A673 (cell line): Measurements from ENCODE around the gene GPR156. TPM values are rescaled to one million over a fixed set of nuclear protein-coding genes. Genes with fewer than 3 reads are reported as not detected.

Source experiments
- BruUV-seq: library from RNA; stranded (reverse); fragments of 400-500 nt; replicated peaks from 2 replicates; lab custom pipeline; 2021; lab: Mats Ljungman, UMichigan
- CTCF ChIA-PET: fragments of 300-600 bp; sonication (Branson Sonifier 250); formaldehyde crosslinking; loops from one replicate; lab custom pipeline; 2022; ENCODE audit warnings: antibody characterized with exemption; lab: Charles Lee
- POLR2A ChIA-PET: fragments of 300-600 bp; sonication (Branson Sonifier 250); formaldehyde crosslinking; loops from one replicate; lab custom pipeline; 2022; ENCODE audit warnings: antibody characterized with exemption; ENCODE audit not compliant: low non-redundant PET; lab: Charles Lee
- DNase-seq: peaks from one replicate; pipeline ENCODE4 v3.0.0-alpha.2; 2015; ENCODE audit warnings: low spot score
- H3K27ac ChIP-seq: fragments of 200-600 bp; sonication (generic); 2 replicates; pipeline ENCODE4 v1.5.1; 2016; ENCODE audit warnings: mixed run types, low read depth, mild to moderate bottlenecking, mixed read lengths, antibody characterized with exemption, low read length; ENCODE audit not compliant: poor library complexity, severe bottlenecking
- H3K27me3 ChIP-seq: fragments of 200-600 bp; sonication (generic); replicated peaks from 2 replicates; pipeline ENCODE4 v1.6.1; 2017; ENCODE audit warnings: mixed run types, low read depth, mild to moderate bottlenecking, mixed read lengths, antibody characterized with exemption, low read length; ENCODE audit not compliant: insufficient read depth, poor library complexity
- H3K36me3 ChIP-seq: fragments of 200-600 bp; sonication (generic); 2 replicates; pipeline ENCODE4 v1.6.1; 2016; ENCODE audit warnings: mixed run types, mild to moderate bottlenecking, mixed read lengths, antibody characterized with exemption, low read length; ENCODE audit not compliant: insufficient read depth, poor library complexity, severe bottlenecking
- H3K4me1 ChIP-seq: fragments of 200-600 bp; sonication (generic); 2 replicates; pipeline ENCODE4 v1.6.1; 2017; ENCODE audit warnings: mixed run types, mild to moderate bottlenecking, mixed read lengths, antibody characterized with exemption, low read length; ENCODE audit not compliant: insufficient read depth, poor library complexity, severe bottlenecking
- H3K4me3 ChIP-seq: fragments of 200-600 bp; sonication (generic); 2 replicates; pipeline ENCODE4 v1.5.1; 2016; ENCODE audit warnings: low read depth, mixed run types, mild to moderate bottlenecking, mixed read lengths, low read length; ENCODE audit not compliant: poor library complexity, severe bottlenecking
- H3K9me3 ChIP-seq: fragments of 200-600 bp; sonication (generic); 2 replicates; pipeline ENCODE4 v1.6.1; 2016; ENCODE audit warnings: mixed run types, low read depth, mild to moderate bottlenecking, mixed read lengths, antibody characterized with exemption, low read length; ENCODE audit not compliant: poor library complexity, severe bottlenecking
- EZH2 ChIP-seq: fragments of 200-600 bp; sonication (generic); IDR thresholded peaks from 2 replicates; pipeline ENCODE4 v1.6.1; 2017; ENCODE audit warnings: borderline replicate concordance, low read depth, mild to moderate bottlenecking, mixed read lengths, antibody characterized with exemption, low read length; ENCODE audit not compliant: poor library complexity, severe bottlenecking
- intact Hi-C: fragments of 100-400 bp; cut with micrococcal nuclease; formaldehyde crosslinking; loops from one replicate; pipeline ENCODE4 v1.10.0; 2022; ENCODE audit not compliant: unreplicated experiment
- total RNA-seq: library from RNA; stranded (reverse); gene quantifications from 2 replicates; pipeline ENCODE4 v1.2.3, GENCODE V29; 2021
- TF ChIP-seq, protein P1 (sequence below): fragments of 300-800, 200-600 bp; sonication (generic); conservative IDR thresholded peaks from 2 replicates; pipeline ENCODE4 v1.5.1; 2017; ENCODE audit warnings: low read depth, mild to moderate bottlenecking, antibody characterized with exemption, low read length, moderate library complexity, mixed read lengths

Gene GPR156
- total RNA-seq, 1 experiment from 2014 or later = 0.62 TPM

DNA sequence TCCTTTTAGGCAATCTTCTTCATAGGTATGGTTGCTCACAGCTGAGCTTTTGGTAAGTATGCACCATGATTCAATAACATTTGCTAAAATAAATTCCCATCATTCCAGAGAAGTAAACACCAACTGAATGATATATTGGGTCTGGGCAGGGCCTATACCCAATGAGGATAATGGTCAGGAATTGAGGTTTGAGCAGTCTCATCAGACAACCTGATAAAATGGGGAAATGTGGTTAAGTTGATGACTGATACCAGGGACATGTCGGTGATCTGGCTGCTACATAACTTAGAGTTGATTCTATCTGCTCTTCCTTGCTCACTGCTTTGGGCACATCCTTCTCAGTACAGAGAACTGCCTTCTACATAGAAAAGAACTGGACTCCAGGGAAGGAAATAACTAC, 92.9 kb downstream of the GPR156 start:
- TF ChIP-seq EZH2 = no peak
- TF ChIP-seq, protein P1, sequence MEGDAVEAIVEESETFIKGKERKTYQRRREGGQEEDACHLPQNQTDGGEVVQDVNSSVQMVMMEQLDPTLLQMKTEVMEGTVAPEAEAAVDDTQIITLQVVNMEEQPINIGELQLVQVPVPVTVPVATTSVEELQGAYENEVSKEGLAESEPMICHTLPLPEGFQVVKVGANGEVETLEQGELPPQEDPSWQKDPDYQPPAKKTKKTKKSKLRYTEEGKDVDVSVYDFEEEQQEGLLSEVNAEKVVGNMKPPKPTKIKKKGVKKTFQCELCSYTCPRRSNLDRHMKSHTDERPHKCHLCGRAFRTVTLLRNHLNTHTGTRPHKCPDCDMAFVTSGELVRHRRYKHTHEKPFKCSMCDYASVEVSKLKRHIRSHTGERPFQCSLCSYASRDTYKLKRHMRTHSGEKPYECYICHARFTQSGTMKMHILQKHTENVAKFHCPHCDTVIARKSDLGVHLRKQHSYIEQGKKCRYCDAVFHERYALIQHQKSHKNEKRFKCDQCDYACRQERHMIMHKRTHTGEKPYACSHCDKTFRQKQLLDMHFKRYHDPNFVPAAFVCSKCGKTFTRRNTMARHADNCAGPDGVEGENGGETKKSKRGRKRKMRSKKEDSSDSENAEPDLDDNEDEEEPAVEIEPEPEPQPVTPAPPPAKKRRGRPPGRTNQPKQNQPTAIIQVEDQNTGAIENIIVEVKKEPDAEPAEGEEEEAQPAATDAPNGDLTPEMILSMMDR = no peak
- H3K4me1 ChIP-seq = no peaks in the 10 kb centered on the region
- no peak overlapping the region for H3K27ac ChIP-seq
- ChIA-PET POLR2A (no interaction called here), CTCF (no interaction called here)
- H3K9me3 ChIP-seq = no peaks in the 10 kb centered on the region
- no TSS peak for BruUV-seq
- no peak for DNase-seq
- intact Hi-C loops = no loop called here
- H3K27me3 ChIP-seq = no peaks in the 10 kb centered on the region
- no peak overlapping the region for H3K4me3 ChIP-seq
- H3K36me3 ChIP-seq = no peaks in the 10 kb centered on the region

DNA sequence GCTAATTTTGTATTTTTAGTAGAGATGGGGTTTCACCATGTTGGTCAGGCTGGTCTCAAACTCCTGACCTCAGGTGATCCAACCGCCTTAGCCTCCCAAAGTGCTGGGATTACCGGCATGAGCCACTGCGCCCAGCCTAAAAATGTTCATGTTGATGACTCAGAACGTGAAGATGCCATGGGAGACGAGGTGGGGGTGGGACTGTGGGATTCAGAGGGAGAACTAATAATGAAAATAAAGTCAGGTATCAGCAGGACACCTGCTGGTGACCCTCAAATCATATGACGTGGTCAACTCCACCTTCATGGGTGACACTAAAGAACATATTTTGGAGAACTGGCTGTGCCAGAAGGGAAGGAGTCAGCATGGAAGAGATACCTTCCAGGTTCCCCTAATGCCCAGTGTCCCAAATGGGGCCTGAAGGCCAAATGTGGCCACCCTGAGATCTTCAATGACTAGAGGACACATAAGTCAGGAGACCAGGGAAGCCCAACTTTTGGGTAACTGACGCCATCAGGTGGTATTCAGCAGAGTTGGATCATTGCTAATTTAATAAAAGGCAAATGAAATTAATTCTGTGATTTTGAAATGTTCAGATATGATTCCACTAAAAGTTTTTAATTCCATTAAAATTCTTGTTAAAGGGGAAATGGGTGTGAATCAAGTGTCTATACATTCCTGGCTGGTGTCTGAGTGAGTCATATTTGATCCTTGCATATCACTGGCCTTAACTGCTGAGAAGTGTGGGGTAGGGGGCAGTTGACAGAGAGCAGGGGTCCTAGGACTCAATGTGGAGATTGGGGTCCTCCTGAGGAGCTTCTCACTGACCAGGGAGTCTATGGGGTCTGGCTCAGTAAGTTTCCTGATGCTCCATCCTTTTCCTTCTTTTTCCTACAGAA, 102.2 kb downstream of the GPR156 start:
- no peaks in the 10 kb centered on the region for H3K9me3 ChIP-seq
- intact Hi-C loops = loop anchor here (5.0 kb wide), 1 partner anchor 291 kb away; no protein-coding TSS in a partner anchor
- TF ChIP-seq, protein P1 = peak; percentile 50; the same call in 1 of the 2 replicates
- TF ChIP-seq EZH2 = no peak
- H3K27me3 ChIP-seq = no peaks in the 10 kb centered on the region
- peak; percentile 27 for DNase-seq
- ChIA-PET POLR2A (no interaction called here), CTCF (no interaction called here)
- H3K27ac ChIP-seq = no peak overlapping the region
- no peaks in the 10 kb centered on the region for H3K36me3 ChIP-seq
- H3K4me3 ChIP-seq = no peak overlapping the region
- H3K4me1 ChIP-seq = no peaks in the 10 kb centered on the region
- BruUV-seq = no TSS peak

DNA sequence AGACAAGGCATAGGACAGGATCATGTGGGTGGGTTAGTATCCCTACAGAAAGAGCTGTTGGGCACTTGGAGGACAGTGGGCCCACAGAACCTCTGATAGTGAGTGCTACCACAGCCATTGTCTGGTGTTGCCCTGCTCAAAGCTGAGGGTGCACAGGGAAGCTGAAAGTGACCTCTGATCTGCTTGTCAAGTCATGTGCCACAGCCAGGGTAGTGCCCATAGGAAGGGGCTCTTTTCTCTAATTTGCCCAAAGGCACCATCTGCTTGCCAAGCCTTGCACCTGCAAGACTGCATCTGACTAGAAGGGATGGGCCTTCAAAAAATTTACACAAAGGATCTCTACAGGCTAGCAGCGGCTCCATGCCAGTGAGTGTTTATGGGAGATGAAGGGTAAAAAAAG, 103.4 kb downstream of the GPR156 start:
- no peak overlapping the region for H3K27ac ChIP-seq
- TF ChIP-seq, protein P1 = 0 out of 2 replicates have a peak, but pooled peaks have one; percentile 15
- TF ChIP-seq EZH2 = no peak
- BruUV-seq = no TSS peak
- no peaks in the 10 kb centered on the region for H3K9me3 ChIP-seq
- H3K27me3 ChIP-seq = no peaks in the 10 kb centered on the region
- no peak for DNase-seq
- intact Hi-C loops = loop anchor here (5.0 kb wide), 1 partner anchor 289 kb away; no protein-coding TSS in a partner anchor
- POLR2A ChIA-PET = no interaction called here
- no peak overlapping the region for H3K4me3 ChIP-seq
- no peaks in the 10 kb centered on the region for H3K4me1 ChIP-seq
- H3K36me3 ChIP-seq = no peaks in the 10 kb centered on the region
- CTCF ChIA-PET = no interaction called here
